ENCODE measurements around the gene ZMYM4. TPM values are rescaled to one million over a fixed set of nuclear protein-coding genes. Genes with fewer than 3 reads are reported as not detected.

ZMYM4 gene
- total RNA-seq (2014; rRNA removed; shearing (Covaris generic)) (29.2 and 34.9 TPM in 2 replicates), polyA plus RNA-seq (2016; fragmentation: Nextera tagmentation; extraction: Ambion mirVana) (37.7 and 40.8 TPM in 2 replicates)

DNA sequence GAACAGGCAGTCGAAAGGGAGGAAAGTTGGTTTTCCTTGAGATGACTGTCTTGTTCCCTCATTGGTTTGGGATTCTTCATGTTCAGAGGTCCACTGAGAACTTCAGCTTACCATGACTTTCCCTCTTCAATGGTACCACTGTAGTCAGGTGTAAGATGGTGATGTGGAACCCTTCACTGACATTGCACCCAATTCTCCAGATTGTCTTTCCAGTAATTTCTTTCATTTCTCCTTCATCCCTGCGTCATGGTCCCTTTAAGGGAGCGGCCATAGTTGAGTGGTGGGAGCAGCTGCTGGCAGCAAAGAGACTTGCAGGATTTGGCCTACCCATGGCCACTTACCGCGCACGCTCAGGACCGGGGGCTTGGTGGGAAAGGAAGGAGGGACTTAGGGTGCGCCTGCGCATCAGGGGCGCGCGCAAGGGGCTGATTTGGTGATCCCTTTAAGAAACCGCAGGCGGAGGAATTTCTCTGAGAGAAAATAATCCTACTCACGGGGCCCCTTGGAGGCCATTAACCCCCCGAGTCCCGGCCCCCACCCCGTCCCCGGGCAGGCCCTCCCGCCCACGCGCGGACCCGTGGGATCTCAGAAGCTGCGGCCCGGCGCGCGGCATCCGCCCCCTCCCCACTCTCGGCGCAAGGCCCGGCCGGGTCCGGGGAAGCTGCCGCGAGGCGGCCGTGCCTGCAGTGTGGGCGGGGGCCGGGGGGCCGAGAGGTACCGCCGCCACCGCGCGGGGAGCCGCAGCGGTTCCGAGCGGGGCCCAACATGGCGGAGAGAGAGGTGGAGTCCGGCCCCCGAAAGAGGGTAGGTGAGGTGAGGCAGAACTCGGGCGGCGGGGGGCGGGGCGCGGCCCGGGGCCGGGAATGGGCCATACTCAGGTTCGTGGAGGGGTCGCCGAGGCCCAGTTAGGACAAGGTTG is at the start of gene ZMYM4:
TSS of gene ZMYM4 (plus strand) at position 428 of the 919 bp plus-strand sequence. CDS start at position 766, 338 bp downstream.
- 2 to 6% methylated on average over 28 to 64 of the region's 65 CpGs for WGBS, 2 experiments (ENCODE audit: low coverage in 1 of 2, low lambda C conversion rate in 2 of 2, missing lambda C conversion rate in 2 of 2)
- H3K9me3 ChIP-seq (ENCODE audit: low read depth) = no peaks in the 10 kb centered on the region
- H2AFZ ChIP-seq = peak within 1 kb of the TSS; percentile 89
- no peak for TF ChIP-seq EZH2 (IDR thresholded peaks at IDR 0.05; ENCODE audit: insufficient read depth, poor library complexity, severe bottlenecking)
- TF ChIP-seq EZH2phosphoT487 (IDR thresholded peaks at IDR 0.05; ENCODE audit: insufficient read depth, low read depth) = no peak
- peak; percentile 98 for DNase-seq
- peak within 1 kb of the TSS; percentile 97 for H3K9ac ChIP-seq
- peak within 1 kb of the TSS; percentile 83 for H3K4me3 ChIP-seq
- H3K27ac ChIP-seq = peak within 1 kb of the TSS; percentile 80
- peaks cover 49% of the 10 kb centered on the region for H3K79me2 ChIP-seq (ENCODE audit: insufficient read depth)
- in situ Hi-C loops (cut with MboI) = no loop called here
- H3K4me1 ChIP-seq (ENCODE audit: insufficient read depth) = peaks cover 24% of the 10 kb centered on the region
- peak within 1 kb of the TSS; percentile 90 for H3K4me2 ChIP-seq (ENCODE audit: unreplicated experiment)
- no peaks in the 10 kb centered on the region for H3K9me2 ChIP-seq (ENCODE audit: insufficient read depth)
- no peaks in the 10 kb centered on the region for H4K20me1 ChIP-seq (ENCODE audit: insufficient read depth)
- H3K36me3 ChIP-seq (ENCODE audit: low read depth) = no peaks in the 10 kb centered on the region
- no peaks in the 10 kb centered on the region for H3K27me3 ChIP-seq (replicated peaks; ENCODE audit: insufficient read depth)
- H3F3A ChIP-seq (ENCODE audit: insufficient read depth) = peaks cover 24% of the 10 kb centered on the region

DNA sequence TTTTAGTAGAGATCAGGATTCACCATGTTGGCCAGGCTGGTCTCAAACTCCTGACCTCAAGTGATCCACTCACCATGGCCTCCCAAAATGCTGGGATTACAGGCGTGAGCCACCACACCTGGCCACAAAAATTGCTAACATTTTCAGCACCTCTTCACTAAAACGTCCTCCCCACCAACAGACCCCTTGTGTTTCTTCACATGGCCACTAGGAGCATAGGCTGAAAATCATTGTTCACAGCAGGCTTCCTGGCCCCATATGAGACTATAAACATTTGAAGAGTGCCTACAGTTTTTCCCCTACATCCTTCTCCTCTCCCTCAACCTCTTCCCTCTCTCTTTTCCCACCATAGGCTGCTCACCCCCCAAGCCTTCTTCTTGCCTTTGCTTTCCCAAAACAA is 47.5 kb upstream of the ZMYM4 start:
- in situ Hi-C loops (cut with MboI) = no loop called here

DNA sequence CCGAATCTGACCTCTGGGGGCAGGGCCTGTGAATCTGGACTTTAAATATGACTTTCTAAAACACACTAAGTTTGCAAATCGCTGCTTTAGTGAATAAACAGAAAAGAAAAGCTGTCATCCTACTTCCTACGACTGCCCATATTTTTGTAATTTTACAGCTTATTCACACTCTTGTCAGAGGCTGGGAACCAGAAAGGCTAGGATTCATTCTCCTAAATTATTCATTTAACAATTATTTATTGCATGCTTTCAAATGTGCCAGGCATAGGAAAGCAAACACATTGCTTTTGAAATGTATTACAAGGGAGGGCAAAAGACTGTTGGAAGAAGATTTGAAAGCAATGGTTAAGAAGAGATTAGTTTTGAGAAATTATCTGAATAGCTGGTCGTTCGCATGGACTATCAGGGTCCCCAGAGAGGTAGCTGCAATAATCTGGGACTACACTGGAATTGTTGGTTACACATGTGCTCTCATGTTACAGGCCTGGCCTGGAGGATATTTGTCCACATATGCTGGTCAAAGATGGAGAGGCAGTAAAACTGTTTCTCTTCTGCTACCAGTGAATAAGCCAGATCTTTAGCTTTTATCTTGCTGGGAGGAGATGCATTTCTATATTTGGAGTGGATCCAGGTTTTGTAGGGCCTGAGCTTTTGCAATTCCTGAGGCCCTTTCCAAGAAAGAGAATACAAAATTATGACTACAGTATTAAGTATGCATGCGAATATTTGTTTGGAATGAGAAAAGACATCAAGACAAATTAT is 46.0 kb upstream of the ZMYM4 start:
- H3K27me3 ChIP-seq (replicated peaks; ENCODE audit: insufficient read depth) = no peaks in the 10 kb centered on the region
- H3K36me3 ChIP-seq (ENCODE audit: low read depth) = no peaks in the 10 kb centered on the region
- no peaks in the 10 kb centered on the region for H3K79me2 ChIP-seq (ENCODE audit: insufficient read depth)
- H3K4me1 ChIP-seq (ENCODE audit: insufficient read depth) = peaks cover 22% of the 10 kb centered on the region
- H3K27ac ChIP-seq = peak overlapping the region; percentile 68
- no peaks in the 10 kb centered on the region for H3K9me2 ChIP-seq (ENCODE audit: insufficient read depth)
- no peaks in the 10 kb centered on the region for H4K20me1 ChIP-seq (ENCODE audit: insufficient read depth)
- H2AFZ ChIP-seq = peak overlapping the region; percentile 71
- H3K4me2 ChIP-seq (ENCODE audit: unreplicated experiment) = peak overlapping the region; percentile 60
- in situ Hi-C loops (cut with MboI) = no loop called here
- TF ChIP-seq EZH2phosphoT487 (IDR thresholded peaks at IDR 0.05; ENCODE audit: insufficient read depth, low read depth) = no peak
- no peak for TF ChIP-seq EZH2 (IDR thresholded peaks at IDR 0.05; ENCODE audit: insufficient read depth, poor library complexity, severe bottlenecking)
- 1 to 5% methylated on average over 6 of the region's 6 CpGs for WGBS, 2 experiments (ENCODE audit: low coverage in 1 of 2, low lambda C conversion rate in 2 of 2, missing lambda C conversion rate in 2 of 2)
- peak; percentile 80 for DNase-seq
- peaks cover 27% of the 10 kb centered on the region for H3F3A ChIP-seq (ENCODE audit: insufficient read depth)
- H3K9ac ChIP-seq = peak overlapping the region; percentile 49
- H3K4me3 ChIP-seq = peak overlapping the region; percentile 29; the same call in 1 of the 2 replicates
- H3K9me3 ChIP-seq (ENCODE audit: low read depth) = no peaks in the 10 kb centered on the region

More for the DNA sequence above, 47.5 kb upstream of the ZMYM4 start:
- WGBS, 2 experiments (ENCODE audit: low coverage in 1 of 2, low lambda C conversion rate in 2 of 2, missing lambda C conversion rate in 2 of 2) = 54 to 57% methylated on average over 2 of the region's 2 CpGs
- Histone ChIP-seq H3K4me3 (no peak overlapping the region), H3K36me3 (ENCODE audit: low read depth) (no peaks in the 10 kb centered on the region), H3K27ac (no peak overlapping the region), H4K20me1 (ENCODE audit: insufficient read depth) (no peaks in the 10 kb centered on the region), H3K9me3 (ENCODE audit: low read depth) (no peaks in the 10 kb centered on the region), H3K9me2 (ENCODE audit: insufficient read depth) (no peaks in the 10 kb centered on the region), H3K79me2 (ENCODE audit: insufficient read depth) (no peaks in the 10 kb centered on the region), H3K4me1 (ENCODE audit: insufficient read depth) (peaks cover 22% of the 10 kb centered on the region), H3K4me2 (ENCODE audit: unreplicated experiment) (no peak overlapping the region), H2AFZ (0 out of 2 replicates have a peak overlapping the region, but pooled peaks have one; percentile 21), H3K27me3 (replicated peaks; ENCODE audit: insufficient read depth) (no peaks in the 10 kb centered on the region), H3K9ac (no peak overlapping the region), H3F3A (ENCODE audit: insufficient read depth) (peaks cover 27% of the 10 kb centered on the region)
- TF ChIP-seq EZH2 (IDR thresholded peaks at IDR 0.05; ENCODE audit: insufficient read depth, poor library complexity, severe bottlenecking) (no peak), EZH2phosphoT487 (IDR thresholded peaks at IDR 0.05; ENCODE audit: insufficient read depth, low read depth) (no peak)
- DNase-seq = peak; percentile 12

DNA sequence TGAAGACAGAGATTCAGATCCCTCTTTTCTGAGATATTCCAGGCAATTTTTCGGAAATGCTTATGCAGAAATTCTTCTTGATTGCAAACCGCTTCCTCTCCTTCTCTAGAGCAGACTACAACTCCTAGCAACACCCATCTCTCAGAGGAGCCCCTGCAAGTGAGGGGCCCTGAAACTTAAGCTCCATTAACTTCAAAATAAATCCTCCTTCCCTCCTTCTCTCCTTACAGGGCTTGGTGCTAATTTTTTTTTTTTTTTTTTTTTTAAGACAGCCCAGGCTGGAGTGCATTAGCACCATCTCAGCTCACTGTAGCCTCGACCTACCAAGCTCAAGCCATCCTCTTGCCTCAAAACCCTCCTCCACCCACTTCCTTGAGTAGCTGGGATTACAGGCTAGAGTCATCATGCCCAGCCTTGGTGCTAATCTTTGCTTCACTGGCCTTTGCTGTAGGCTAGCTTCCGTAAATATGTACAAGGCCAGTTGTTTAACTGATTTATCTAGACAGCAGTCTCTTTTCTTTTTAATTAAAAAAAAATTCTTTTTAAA is 45.4 kb upstream of the ZMYM4 start:
- WGBS, 2 experiments (ENCODE audit: low coverage in 1 of 2, low lambda C conversion rate in 2 of 2, missing lambda C conversion rate in 2 of 2) = 30 to 38% methylated on average over 4 of the region's 4 CpGs
- Histone ChIP-seq H4K20me1 (ENCODE audit: insufficient read depth) (no peaks in the 10 kb centered on the region), H3K4me2 (ENCODE audit: unreplicated experiment) (peak overlapping the region; percentile 60), H3K79me2 (ENCODE audit: insufficient read depth) (no peaks in the 10 kb centered on the region), H2AFZ (peak overlapping the region; percentile 71), H3K27me3 (replicated peaks; ENCODE audit: insufficient read depth) (no peaks in the 10 kb centered on the region), H3K4me3 (peak overlapping the region; percentile 29; the same call in 1 of the 2 replicates), H3F3A (ENCODE audit: insufficient read depth) (peaks cover 27% of the 10 kb centered on the region), H3K27ac (peak overlapping the region; percentile 68), H3K4me1 (ENCODE audit: insufficient read depth) (peaks cover 22% of the 10 kb centered on the region), H3K9ac (peak overlapping the region; percentile 49; the same call in 1 of the 2 replicates), H3K9me2 (ENCODE audit: insufficient read depth) (no peaks in the 10 kb centered on the region), H3K36me3 (ENCODE audit: low read depth) (no peaks in the 10 kb centered on the region), H3K9me3 (ENCODE audit: low read depth) (no peaks in the 10 kb centered on the region)
- peak; percentile 33 for DNase-seq
- TF ChIP-seq EZH2 (IDR thresholded peaks at IDR 0.05; ENCODE audit: insufficient read depth, poor library complexity, severe bottlenecking) (no peak), EZH2phosphoT487 (IDR thresholded peaks at IDR 0.05; ENCODE audit: insufficient read depth, low read depth) (no peak)
- in situ Hi-C loops (cut with MboI) = no loop called here

Measured in GM23248 (cell line).